T-helper 17 cell (primary cell): ENCODE measurements around the gene ZSCAN25. TPM values are rescaled to one million over a fixed set of nuclear protein-coding genes. Genes with fewer than 3 reads are reported as not detected.

ENCODE experiments used
- ATAC-seq: fragments of 150-1000 bp; cut with Tn5 transposase; 2 replicates; pipeline ENCODE4 v1.10.0; 2021; ENCODE audit warnings: mild to moderate bottlenecking, moderate library complexity
- DNase-seq, 3 donors: peaks; one replicate each; pipeline versions ENCODE4 v3.0.0 to v3.0.0-alpha.2; 2020 to 2021
- H3K9me3 ChIP-seq: one replicate; pipeline ENCODE4 v1.7.0; 2013; ENCODE audit warnings: low read length, mild to moderate bottlenecking; ENCODE audit not compliant: control insufficient read depth, poor library complexity, severe bottlenecking
- H3K27ac Mint-ChIP-seq: one replicate; pipeline ENCODE4 v1.8.0; 2022; ENCODE audit warnings: mild to moderate bottlenecking, moderate library complexity, mixed read lengths
- H3K27me3 Mint-ChIP-seq: one replicate; pipeline ENCODE4 v1.8.0; 2022; ENCODE audit warnings: mixed read lengths
- H3K36me3 Mint-ChIP-seq: one replicate; pipeline ENCODE4 v1.8.0; 2022; ENCODE audit warnings: low read depth, mixed read lengths
- H3K4me1 Mint-ChIP-seq: one replicate; pipeline ENCODE4 v1.8.0; 2022; ENCODE audit warnings: mild to moderate bottlenecking, mixed read lengths
- H3K4me3 Mint-ChIP-seq: one replicate; pipeline ENCODE4 v1.8.0; 2022; ENCODE audit warnings: mild to moderate bottlenecking, moderate library complexity, mixed read lengths
- total RNA-seq, 4 donors: library from RNA in 2 of 4; stranded (reverse) in 2 of 4; gene quantifications; one replicate each; pipeline ENCODE4 v1.2.3 and lab custom pipeline; 2022 to 2026

The ZSCAN25 gene
- total RNA-seq, 2 donors from 2014 or later: 29.8 to 34.4 TPM

DNA sequence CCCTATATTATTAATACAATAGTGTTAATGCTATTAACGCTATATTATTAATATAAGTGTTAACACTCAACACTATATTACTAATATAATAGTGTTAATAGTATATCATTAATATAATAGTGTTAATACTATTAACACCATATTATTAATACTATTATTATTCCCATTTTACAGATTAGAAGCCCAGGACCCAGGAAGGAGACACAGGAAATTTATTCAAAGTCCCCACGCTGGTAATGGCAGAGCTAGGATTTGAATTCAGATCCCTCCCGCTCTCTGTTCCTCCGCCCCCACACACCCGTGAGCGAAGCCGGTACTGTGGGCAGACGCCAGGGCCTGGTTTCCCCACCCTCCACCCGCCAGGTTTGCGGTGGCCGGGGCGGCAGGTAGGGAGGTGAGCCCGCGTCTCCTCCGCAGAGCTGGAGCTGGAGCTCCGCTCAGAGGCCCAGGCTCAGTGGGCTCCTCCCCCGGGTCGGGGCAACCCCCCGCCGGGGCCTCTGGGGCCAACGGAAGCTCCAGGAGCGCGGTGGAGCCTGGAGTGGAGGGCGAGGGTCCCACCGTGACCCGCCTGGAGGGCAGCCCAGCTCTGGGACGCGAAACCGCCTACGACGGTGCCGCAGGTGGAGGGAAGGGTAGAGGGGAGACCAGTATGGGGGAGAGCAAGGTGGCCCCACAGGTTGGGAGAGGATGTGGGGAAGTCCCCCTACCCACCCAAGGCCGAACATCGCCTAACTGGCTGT, 18.8 kb upstream of the ZSCAN25 start, which contains the start of gene TMEM225B:
Gene TMEM225B, plus strand, starts transcription at position 506 of the 740 bp plus-strand sequence. CDS start 6,122 bp downstream, outside the sequence.
- Mint-ChIP-seq H3K4me3 (no peak within 1 kb of the TSS), H3K36me3 (no peaks in the 10 kb centered on the region), H3K27me3 (no peaks in the 10 kb centered on the region), H3K27ac (no peak within 1 kb of the TSS), H3K4me1 (no peaks in the 10 kb centered on the region)
- no peak for ATAC-seq
- no peaks in the 10 kb centered on the region for H3K9me3 ChIP-seq
- DNase-seq: no peak

GRCh38 chr7:99599836-99600235, 16.9 kb upstream of the ZSCAN25 start:
- H3K9me3 ChIP-seq: no peaks in the 10 kb centered on the region
- H3K4me1 Mint-ChIP-seq: no peaks in the 10 kb centered on the region
- DNase-seq (no peak), ATAC-seq (no peak)
- no peak overlapping the region for H3K4me3 Mint-ChIP-seq
- no peaks in the 10 kb centered on the region for H3K27me3 Mint-ChIP-seq
- H3K36me3 Mint-ChIP-seq: no peaks in the 10 kb centered on the region
- no peak overlapping the region for H3K27ac Mint-ChIP-seq

GRCh38 chr7:99601656-99602310, 15.0 kb upstream of the ZSCAN25 start:
- no peak overlapping the region for H3K4me3 Mint-ChIP-seq
- ATAC-seq: no peak
- H3K36me3 Mint-ChIP-seq: no peaks in the 10 kb centered on the region
- no peaks in the 10 kb centered on the region for H3K27me3 Mint-ChIP-seq
- H3K9me3 ChIP-seq: no peaks in the 10 kb centered on the region
- peak overlapping the region; percentile 61 for H3K27ac Mint-ChIP-seq
- DNase-seq: no peak
- no peaks in the 10 kb centered on the region for H3K4me1 Mint-ChIP-seq

DNA sequence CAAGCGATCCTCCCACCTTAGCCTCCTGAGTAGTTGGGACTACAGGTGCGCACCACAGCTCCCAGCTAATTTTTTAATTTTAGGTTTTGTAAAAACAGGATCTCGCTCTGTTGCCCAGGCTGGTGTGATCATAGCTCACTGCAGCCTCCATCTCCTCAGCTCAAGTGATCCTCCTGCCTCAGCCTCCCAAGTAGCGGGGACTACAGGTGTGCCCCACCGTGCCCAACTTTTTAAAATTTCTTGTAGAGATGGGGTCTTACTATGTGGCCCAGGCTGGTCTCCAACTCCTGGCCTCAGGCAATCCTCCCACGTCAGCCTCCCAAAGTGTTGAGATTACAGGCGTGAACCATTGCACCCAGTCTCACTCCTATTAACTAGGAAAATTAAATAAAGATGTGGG, 11.2 kb upstream of the ZSCAN25 start:
- H3K4me1 Mint-ChIP-seq: no peaks in the 10 kb centered on the region
- H3K36me3 Mint-ChIP-seq: no peaks in the 10 kb centered on the region
- DNase-seq (no peak), ATAC-seq (no peak)
- peaks cover 8% of the 10 kb centered on the region for H3K27me3 Mint-ChIP-seq
- no peak overlapping the region for H3K4me3 Mint-ChIP-seq
- peak overlapping the region; percentile 70 for H3K27ac Mint-ChIP-seq
- no peaks in the 10 kb centered on the region for H3K9me3 ChIP-seq

DNA sequence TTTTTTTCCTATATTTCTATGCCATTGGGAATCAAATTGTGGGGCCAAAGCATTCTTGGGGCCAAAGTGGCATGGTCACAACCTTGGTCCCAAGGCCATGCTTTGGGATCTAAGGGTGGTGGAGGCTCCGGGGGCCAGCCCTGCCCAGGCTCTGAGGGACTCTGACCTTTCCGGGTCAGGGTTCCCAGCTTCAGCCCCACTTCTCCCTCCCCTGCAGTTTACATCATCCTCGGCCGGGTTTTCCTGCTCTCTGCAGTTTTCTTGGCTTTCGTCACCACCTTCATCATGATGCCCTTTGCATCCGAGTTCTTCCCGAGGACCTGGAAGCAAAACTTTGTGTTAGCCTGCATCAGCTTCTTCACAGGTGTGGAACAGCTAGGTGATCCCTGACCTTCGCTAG, 10.2 kb upstream of the ZSCAN25 start:
- Mint-ChIP-seq H3K4me1 (no peaks in the 10 kb centered on the region), H3K4me3 (no peak overlapping the region), H3K27me3 (peaks cover 12% of the 10 kb centered on the region), H3K27ac (no peak overlapping the region), H3K36me3 (no peaks in the 10 kb centered on the region)
- ATAC-seq (no peak), DNase-seq (no peak)
- no peaks in the 10 kb centered on the region for H3K9me3 ChIP-seq

GRCh38 chr7:99607548-99607947, 9.2 kb upstream of the ZSCAN25 start:
- Mint-ChIP-seq H3K27me3 (peaks cover 12% of the 10 kb centered on the region), H3K4me1 (no peaks in the 10 kb centered on the region), H3K36me3 (no peaks in the 10 kb centered on the region), H3K27ac (no peak overlapping the region), H3K4me3 (no peak overlapping the region)
- DNase-seq (no peak), ATAC-seq (no peak)
- H3K9me3 ChIP-seq: no peaks in the 10 kb centered on the region

GRCh38 chr7:99614495-99614894, 2.3 kb upstream of the ZSCAN25 start:
- Mint-ChIP-seq H3K4me3 (no peak overlapping the region), H3K27me3 (peaks cover 12% of the 10 kb centered on the region), H3K36me3 (peaks cover 3% of the 10 kb centered on the region), H3K4me1 (peaks cover 30% of the 10 kb centered on the region), H3K27ac (no peak overlapping the region)
- DNase-seq: no peak
- H3K9me3 ChIP-seq: no peaks in the 10 kb centered on the region
- ATAC-seq: no peak

DNA sequence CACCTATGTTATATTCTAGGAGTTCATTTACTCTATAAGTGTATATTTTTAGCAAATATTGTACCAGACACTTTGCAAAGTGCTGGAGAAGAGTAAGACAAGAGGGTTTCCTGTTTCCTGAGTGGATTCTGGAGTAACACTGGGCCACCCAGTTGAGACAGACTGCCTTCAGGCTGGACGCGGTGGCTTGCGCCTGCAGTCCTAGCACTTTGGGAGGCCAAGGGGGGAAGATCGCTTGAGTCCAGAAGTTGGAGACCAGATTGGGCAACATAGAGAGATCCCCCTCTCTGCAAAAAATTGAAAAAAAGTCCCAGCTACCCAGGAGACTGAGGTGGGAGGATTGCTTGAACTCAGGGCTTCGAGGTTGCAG, 772 bp upstream of the ZSCAN25 start:
- peak overlapping the region; percentile 95 for H3K4me3 Mint-ChIP-seq
- peaks cover 30% of the 10 kb centered on the region for H3K4me1 Mint-ChIP-seq
- no peaks in the 10 kb centered on the region for H3K9me3 ChIP-seq
- peak overlapping the region; percentile 95 for H3K27ac Mint-ChIP-seq
- H3K36me3 Mint-ChIP-seq: peaks cover 3% of the 10 kb centered on the region
- DNase-seq (no peak), ATAC-seq (no peak)
- H3K27me3 Mint-ChIP-seq: no peaks in the 10 kb centered on the region

DNA sequence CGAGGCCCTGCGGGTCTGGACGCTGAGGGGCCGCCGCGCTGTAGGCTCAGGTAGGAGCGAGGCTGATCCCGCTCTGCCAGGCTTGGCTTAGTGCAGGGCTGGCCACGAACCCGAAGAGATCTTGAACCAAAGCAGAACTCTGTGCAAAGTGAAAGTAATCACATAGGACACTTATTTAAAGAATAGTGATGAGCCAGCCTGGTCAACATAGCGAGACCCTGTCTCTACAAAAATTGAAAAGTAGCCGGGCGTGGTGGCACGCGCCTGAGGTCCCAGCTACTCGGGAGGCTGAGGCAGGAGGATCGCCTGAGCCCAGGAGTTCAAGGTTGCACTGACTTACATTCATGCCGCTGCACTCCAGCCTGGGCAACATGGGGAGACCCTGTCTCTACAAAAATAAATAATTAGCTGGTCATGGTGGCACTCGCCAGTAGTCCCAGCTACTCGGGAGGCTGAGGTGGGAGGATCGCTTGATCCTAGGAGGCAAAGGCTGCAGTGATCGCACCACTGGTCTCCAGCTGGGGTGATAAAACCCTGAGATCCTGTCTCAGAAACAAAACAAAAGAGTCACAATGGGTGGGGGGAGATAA, 541 bp downstream of the ZSCAN25 start:
- peaks cover 37% of the 10 kb centered on the region for H3K4me1 Mint-ChIP-seq
- H3K27ac Mint-ChIP-seq: peak overlapping the region; percentile 95
- peaks cover 3% of the 10 kb centered on the region for H3K36me3 Mint-ChIP-seq
- ATAC-seq: no peak
- no peaks in the 10 kb centered on the region for H3K9me3 ChIP-seq
- H3K27me3 Mint-ChIP-seq: no peaks in the 10 kb centered on the region
- H3K4me3 Mint-ChIP-seq: peak overlapping the region; percentile 95
- no peak for DNase-seq

GRCh38 chr7:99618726-99619125, 2.0 kb downstream of the ZSCAN25 start:
- H3K36me3 Mint-ChIP-seq: peaks cover 3% of the 10 kb centered on the region
- no peaks in the 10 kb centered on the region for H3K27me3 Mint-ChIP-seq
- peak overlapping the region; percentile 95 for H3K27ac Mint-ChIP-seq
- ATAC-seq (no peak), DNase-seq (no peak)
- H3K9me3 ChIP-seq: no peaks in the 10 kb centered on the region
- peak overlapping the region; percentile 95 for H3K4me3 Mint-ChIP-seq
- H3K4me1 Mint-ChIP-seq: peaks cover 44% of the 10 kb centered on the region

DNA sequence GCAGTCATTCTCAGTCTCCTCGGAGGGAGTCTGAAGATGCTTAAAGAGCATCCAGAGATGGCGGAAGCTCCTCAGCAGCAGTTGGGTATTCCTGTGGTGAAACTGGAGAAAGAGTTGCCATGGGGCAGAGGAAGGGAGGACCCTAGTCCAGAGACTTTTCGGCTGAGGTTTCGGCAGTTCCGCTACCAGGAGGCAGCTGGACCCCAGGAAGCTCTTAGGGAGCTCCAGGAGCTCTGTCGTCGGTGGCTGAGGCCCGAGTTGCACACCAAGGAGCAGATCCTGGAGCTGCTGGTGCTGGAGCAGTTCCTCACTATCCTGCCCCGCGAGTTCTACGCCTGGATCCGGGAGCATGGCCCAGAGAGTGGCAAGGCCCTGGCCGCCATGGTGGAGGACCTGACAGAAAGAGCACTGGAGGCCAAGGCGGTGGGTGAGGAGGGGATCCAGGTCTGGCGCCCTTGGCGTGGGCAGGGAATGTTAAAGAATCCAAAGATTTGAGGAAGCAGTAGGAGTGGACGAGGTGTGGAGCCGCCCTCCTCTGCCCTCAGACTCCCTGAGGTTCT, 2.9 kb downstream of the ZSCAN25 start:
- no peaks in the 10 kb centered on the region for H3K27me3 Mint-ChIP-seq
- H3K36me3 Mint-ChIP-seq: peaks cover 6% of the 10 kb centered on the region
- DNase-seq: no peak
- H3K4me1 Mint-ChIP-seq: peaks cover 53% of the 10 kb centered on the region
- no peaks in the 10 kb centered on the region for H3K9me3 ChIP-seq
- ATAC-seq: no peak
- peak overlapping the region; percentile 95 for H3K27ac Mint-ChIP-seq
- no peak overlapping the region for H3K4me3 Mint-ChIP-seq

DNA sequence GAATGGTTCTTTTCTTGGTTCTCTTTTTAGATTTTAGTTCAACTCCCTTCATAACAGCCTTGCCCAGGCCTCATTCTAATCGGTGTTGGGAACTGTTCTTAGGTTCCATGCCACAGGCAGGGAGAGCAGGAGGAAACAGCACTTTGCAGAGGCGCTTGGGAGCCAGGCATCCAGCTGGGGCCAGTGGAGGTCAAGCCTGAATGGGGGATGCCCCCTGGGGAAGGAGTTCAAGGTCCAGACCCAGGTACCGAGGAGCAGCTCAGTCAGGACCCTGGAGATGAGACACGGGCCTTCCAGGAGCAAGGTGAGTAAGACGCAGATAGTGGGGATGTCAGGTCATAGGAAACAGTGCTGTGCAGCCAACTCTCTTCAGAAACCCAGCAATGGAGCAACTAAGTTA, 4.5 kb downstream of the ZSCAN25 start:
- H3K36me3 Mint-ChIP-seq: peaks cover 10% of the 10 kb centered on the region
- ATAC-seq: no peak
- H3K27me3 Mint-ChIP-seq: no peaks in the 10 kb centered on the region

GRCh38 chr7:99622596-99622995, 5.8 kb downstream of the ZSCAN25 start:
- no peak for ATAC-seq

More for the DNA sequence above, 4.5 kb downstream of the ZSCAN25 start:
- no peak overlapping the region for H3K4me3 Mint-ChIP-seq
- H3K9me3 ChIP-seq: no peaks in the 10 kb centered on the region
- peak overlapping the region; percentile 78 for H3K27ac Mint-ChIP-seq
- peaks cover 60% of the 10 kb centered on the region for H3K4me1 Mint-ChIP-seq
- no peak for DNase-seq

More at GRCh38 chr7:99622596-99622995, 5.8 kb downstream of the ZSCAN25 start:
- H3K9me3 ChIP-seq: no peaks in the 10 kb centered on the region
- Mint-ChIP-seq H3K27me3 (no peaks in the 10 kb centered on the region), H3K4me1 (peaks cover 53% of the 10 kb centered on the region), H3K4me3 (peak overlapping the region; percentile 19), H3K27ac (peak overlapping the region; percentile 96), H3K36me3 (peaks cover 11% of the 10 kb centered on the region)
- no peak for DNase-seq
